GM06990 (cell line): ENCODE results near the gene SERTM2.

Source experiments
- DNase-seq: peaks from one replicate; pipeline ENCODE4 v3.0.0-alpha.2; 2011; ENCODE audit not compliant: insufficient read length; ENCODE audit errors: extremely low read depth
- H3K27me3 ChIP-seq: replicated peaks from 2 replicates; pipeline ENCODE4 v1.6.0; 2011; ENCODE audit warnings: low read length; ENCODE audit not compliant: control insufficient read depth, insufficient read depth
- H3K36me3 ChIP-seq: 2 replicates; pipeline ENCODE4 v1.5.1; 2011; ENCODE audit warnings: low read length; ENCODE audit not compliant: control insufficient read depth, insufficient read depth
- H3K4me3 ChIP-seq: replicated peaks from 2 replicates; pipeline ENCODE4 v1.5.1; 2011; ENCODE audit warnings: low read depth, mild to moderate bottlenecking, control low read depth, low read length
- CTCF ChIP-seq: IDR thresholded peaks from 2 replicates; pipeline ENCODE4 v1.5.1; 2011; ENCODE audit warnings: low read length, control low read depth, mild to moderate bottlenecking, inconsistent platforms; ENCODE audit not compliant: insufficient read depth, poor library complexity, severe bottlenecking

The SERTM2 gene

GRCh38 chrX:111483881-111484280, 27.6 kb upstream of the SERTM2 start:
- Histone ChIP-seq H3K36me3 (no peaks in the 10 kb centered on the region), H3K27me3 (no peaks in the 10 kb centered on the region), H3K4me3 (no peak overlapping the region)
- DNase-seq = no peak
- TF ChIP-seq CTCF = no peak

GRCh38 chrX:111490688-111491087, 20.8 kb upstream of the SERTM2 start:
- no peak for DNase-seq
- Histone ChIP-seq H3K27me3 (no peaks in the 10 kb centered on the region), H3K4me3 (no peak overlapping the region), H3K36me3 (no peaks in the 10 kb centered on the region)
- no peak for TF ChIP-seq CTCF

GRCh38 chrX:111492085-111492484, 19.4 kb upstream of the SERTM2 start:
- H3K27me3 ChIP-seq = no peaks in the 10 kb centered on the region
- no peak for DNase-seq
- TF ChIP-seq CTCF = no peak
- H3K36me3 ChIP-seq = no peaks in the 10 kb centered on the region
- no peak overlapping the region for H3K4me3 ChIP-seq

- DNase-seq = no peak
- TF ChIP-seq CTCF = no peak
- H3K4me3 ChIP-seq = no peak overlapping the region
- no peaks in the 10 kb centered on the region for H3K36me3 ChIP-seq
- H3K27me3 ChIP-seq = no peaks in the 10 kb centered on the region
Measured at GRCh38 chrX:111498538-111499103, 12.8 kb upstream of the SERTM2 start.

- no peaks in the 10 kb centered on the region for H3K27me3 ChIP-seq
- TF ChIP-seq CTCF = no peak
- no peak for DNase-seq
- H3K4me3 ChIP-seq = no peak overlapping the region
- no peaks in the 10 kb centered on the region for H3K36me3 ChIP-seq
Measured at GRCh38 chrX:111503485-111503993, 7.9 kb upstream of the SERTM2 start.

- DNase-seq = no peak
- TF ChIP-seq CTCF = no peak
- no peaks in the 10 kb centered on the region for H3K36me3 ChIP-seq
- no peaks in the 10 kb centered on the region for H3K27me3 ChIP-seq
- no peak overlapping the region for H3K4me3 ChIP-seq
Measured at GRCh38 chrX:111504941-111505340, 6.5 kb upstream of the SERTM2 start.
